ENCODE results near the gene LRRC56.

The LRRC56 gene

DNA sequence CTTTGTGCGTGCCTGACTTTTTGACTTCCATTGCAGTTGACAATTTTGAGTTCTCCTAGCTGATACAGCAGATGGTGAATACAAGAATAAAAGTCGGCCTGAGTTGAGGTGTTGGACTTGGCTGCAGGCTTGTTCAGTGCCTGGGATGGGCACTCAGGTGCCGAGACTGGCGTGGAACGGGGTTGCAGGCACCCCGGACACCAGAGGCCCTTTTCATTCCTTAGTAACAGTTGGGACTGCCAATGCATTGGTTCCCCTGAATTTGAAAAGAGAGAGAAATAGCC lies 40.2 kb downstream of the LRRC56 start:
- DNase-seq: no peak

- no peak for DNase-seq
These were observed 41.1 kb downstream of the LRRC56 start for GRCh38 chr11:578276-579035.

GRCh38 chr11:579830-580601 lies 42.7 kb downstream of the LRRC56 start:
- no peak for DNase-seq

DNA sequence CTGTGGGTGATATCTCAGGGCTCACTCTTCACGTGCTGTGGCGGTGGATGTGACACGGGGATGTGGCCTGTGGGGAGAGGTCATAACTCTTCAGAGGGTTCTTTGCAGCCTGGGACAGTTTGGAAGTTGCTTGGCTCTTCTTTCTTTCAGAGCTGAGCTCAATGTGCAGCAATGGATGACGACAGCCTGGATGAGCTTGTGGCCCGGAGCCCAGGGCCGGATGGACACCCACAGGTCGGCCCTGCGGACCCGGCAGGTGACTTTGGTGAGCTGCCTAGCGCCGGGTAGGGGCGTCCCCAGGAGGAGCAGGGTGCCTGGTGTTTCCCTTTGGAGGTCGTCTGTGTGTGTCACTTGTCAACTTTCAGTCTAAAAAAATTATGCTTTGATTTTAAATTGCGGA lies 44.0 kb downstream of the LRRC56 start:
- no peak for DNase-seq

DNA sequence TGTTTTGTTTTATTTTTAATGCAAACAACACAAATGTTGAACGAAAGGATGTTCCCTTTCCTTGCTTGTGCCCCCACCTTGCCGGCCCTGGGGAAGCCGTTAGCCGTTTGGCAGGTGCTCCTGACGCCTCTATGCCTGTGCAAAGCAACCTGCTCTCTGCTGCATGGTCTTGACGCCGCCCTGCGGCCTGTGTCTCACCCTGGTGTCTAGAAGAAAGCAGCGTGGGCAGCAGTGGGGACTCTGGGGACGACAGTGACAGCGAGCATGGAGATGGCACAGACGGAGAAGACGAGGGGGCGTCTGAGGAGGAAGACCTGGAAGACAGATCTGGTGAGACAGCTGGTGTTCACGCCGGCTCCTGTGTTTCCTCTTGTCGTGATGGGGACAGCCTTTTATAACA lies 44.4 kb downstream of the LRRC56 start:
- DNase-seq: no peak

DNA sequence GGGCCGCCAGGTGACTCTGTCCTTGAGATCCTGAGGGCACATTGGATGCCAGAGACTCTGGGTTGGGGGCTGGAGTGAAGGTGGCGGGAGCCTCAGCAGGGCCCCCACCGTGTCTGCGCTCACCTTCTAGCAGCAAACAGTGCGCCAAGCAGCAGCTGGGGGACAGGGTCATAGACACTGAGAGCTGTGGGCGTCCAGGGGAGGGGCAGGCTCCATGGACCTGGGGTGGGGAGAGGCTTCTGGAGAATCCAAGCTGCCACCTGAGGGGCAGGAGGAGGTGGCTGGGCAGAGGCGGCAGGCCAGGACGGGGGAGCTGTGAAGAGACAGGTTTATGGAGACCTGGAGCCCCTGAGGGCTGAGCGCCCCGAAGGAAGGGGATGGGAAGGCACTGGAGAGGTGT lies 47.0 kb downstream of the LRRC56 start:
- no peak for DNase-seq

GRCh38 chr11:586376-587316 lies 49.3 kb downstream of the LRRC56 start:
- no peak for DNase-seq

DNA sequence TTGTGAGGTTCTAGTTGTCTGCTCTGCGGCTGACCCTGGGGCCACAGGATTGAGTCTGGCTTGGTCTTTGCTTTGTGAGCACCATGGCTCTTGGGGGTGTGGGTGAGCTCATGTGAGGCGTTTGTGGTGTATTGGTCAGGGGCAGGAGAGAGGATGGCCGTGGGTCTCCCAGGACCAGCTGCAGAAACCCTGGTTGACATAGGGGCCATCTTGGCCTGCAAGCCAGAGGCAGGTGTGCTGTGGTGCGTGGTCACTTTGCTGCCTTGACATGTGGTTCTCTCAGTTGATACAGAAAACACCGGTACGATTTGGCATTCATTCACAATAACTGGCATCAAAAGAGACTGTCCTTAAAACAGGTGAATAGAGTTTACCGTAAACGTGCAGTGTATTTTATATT lies 50.2 kb downstream of the LRRC56 start:
- no peak for DNase-seq

DNA sequence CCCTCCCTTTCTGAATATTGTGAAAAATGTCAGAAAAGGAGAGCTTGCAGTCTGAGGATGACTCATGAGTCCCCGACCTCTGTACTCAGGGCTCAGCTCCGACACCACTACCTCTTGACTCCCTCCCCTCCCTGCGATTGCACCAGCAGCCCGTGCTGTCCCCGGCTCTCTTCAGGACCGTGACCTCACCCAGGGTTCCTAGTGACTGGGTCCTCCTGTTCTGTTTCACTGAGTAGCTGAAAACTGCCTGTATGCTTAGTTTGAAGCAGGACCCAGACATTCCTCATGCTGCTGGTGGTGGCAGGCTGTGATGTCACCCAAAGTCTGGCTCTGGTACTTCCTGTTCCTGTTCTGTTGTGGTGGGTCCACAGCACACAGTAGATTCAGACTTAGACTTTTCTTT lies 50.7 kb downstream of the LRRC56 start:
- DNase-seq: peak; percentile 80

GRCh38 chr11:589798-590197 lies 52.5 kb downstream of the LRRC56 start:
- DNase-seq: no peak

DNA sequence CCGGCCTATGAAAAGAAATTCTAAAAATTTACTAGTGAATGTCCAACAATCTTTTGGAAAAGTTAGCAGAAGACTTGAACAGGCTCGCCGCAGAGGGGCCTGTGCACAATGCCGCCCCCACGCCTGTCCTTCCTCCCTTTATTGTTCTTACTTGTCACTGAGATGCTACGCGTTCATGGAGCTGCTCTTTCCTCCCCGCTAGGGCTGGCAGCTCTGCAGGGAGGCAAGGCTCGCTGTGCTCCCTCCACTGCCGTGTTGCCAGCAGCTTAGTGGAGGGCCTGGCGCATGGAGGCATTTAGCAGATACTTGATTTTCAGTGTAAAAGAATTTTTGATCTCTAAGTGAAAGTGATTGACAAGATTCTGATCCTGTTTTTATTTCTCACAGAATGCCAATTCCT lies 53.7 kb downstream of the LRRC56 start:
- no peak for DNase-seq

DNA sequence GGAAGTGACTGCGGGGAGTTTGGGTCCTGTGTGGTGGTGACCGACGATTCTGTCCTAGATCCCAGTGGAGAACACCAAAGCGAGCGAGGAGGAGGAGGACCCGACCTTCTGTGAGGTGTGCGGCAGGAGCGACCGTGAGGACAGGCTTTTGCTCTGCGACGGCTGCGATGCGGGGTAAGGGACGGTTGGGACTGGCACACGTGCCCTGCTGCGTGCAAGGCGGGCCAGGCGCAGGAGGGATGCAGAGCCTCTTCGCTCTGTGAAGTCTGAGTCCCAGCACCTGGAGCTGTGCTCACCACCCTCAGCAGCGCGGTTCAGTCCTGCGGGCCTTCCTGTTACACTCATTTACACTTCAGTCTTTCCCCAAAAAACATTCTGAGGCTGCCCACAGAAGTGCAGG lies 55.2 kb downstream of the LRRC56 start:
- no peak for DNase-seq

GRCh38 chr11:592918-593317 lies 55.6 kb downstream of the LRRC56 start:
- no peak for DNase-seq

- no peak for DNase-seq
These were observed 56.0 kb downstream of the LRRC56 start for GRCh38 chr11:593347-593746.

- no peak for DNase-seq
These were observed 58.1 kb downstream of the LRRC56 start for GRCh38 chr11:595400-595799.

DNA sequence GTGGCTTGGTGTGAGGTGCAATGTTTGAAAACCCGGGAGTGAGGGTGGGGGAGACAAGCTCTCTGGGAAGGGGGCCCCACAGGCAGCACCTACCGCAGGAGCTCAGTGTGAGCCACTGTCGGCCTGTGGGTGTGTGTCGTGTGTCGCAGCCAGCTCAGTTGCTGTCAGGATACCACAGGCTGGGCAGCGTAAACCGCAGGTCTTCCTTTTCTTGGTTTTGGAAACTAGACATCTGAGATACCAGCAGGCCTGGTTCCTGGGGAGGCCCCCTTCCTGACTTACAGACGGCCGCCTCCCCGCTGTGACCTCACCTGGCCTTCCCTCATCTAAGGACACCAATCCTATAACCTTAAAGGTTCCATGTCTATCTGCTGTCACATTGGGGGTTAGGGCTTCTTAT lies 59.0 kb downstream of the LRRC56 start:
- DNase-seq: no peak

DNA sequence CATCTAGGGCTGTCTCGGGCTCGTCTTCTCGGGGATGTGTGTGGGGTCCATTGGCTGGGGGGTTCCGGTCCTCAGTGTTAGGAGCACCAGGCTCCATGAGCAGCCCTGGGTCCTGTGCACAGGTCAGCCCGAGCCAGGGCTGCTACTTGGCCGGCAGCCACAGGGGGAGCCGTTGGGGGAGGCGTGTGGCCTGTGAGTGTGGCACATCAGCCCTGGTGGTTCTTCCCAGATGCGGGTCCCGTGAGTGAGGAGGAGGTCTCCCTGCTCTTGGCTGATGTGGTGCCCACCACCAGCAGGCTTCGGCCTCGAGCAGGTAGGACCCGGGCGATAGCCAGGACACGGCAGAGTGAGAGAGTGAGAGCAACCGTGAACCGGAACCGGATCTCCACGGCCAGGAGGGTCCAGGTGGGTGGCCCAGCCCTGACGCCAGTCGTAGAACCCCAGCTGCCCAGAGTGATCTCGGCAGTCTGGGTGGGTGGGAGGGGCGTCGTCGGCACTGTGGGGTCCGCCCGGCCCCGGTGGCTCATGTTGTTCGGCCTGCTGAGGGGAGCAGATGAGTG lies 59.9 kb downstream of the LRRC56 start:
- no peak for DNase-seq

GRCh38 chr11:598005-598680 lies 60.8 kb downstream of the LRRC56 start:
- no peak for DNase-seq

DNA sequence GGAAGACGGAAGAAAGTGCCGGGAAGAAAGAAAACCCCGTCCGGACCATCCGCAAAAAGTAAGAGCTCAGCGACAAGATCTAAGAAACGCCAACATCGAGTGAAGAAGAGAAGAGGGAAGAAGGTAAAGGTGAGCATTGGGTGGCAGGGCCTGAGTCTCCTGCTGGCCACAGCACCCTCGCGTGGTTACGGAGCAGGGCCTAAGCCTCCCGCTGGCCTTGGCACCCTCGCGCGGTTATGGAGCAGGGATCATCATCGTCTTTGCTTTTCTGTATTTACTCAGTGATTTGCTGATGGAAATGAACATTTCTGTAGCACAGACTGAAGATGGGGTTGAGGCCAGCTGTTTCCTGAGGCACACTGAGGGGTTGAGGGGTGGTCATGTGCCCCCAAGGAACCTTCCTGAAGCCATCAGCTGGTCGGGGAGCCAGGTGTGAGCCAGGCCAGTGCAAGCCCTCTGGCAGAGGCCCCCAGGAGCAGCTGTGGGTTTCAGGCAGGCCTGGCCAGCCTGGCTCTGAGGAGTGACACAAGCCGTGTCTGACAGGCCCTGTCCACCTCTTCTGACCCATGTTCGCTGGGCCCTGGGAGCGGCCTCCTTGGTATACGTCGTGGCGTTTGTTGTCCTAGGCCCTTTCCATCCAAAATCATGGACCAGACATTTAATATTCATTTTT lies 64.4 kb downstream of the LRRC56 start:
- DNase-seq: no peak

GRCh38 chr11:603154-603553 lies 65.8 kb downstream of the LRRC56 start:
- no peak for DNase-seq

Data from activated T-cell treated with anti-CD3 and anti-CD28 coated beads, Interleukin-2, amount 50 U/mL, for 1 hour (primary cell).